ENCODE measurements around the gene LRP1.

LRP1 gene

DNA sequence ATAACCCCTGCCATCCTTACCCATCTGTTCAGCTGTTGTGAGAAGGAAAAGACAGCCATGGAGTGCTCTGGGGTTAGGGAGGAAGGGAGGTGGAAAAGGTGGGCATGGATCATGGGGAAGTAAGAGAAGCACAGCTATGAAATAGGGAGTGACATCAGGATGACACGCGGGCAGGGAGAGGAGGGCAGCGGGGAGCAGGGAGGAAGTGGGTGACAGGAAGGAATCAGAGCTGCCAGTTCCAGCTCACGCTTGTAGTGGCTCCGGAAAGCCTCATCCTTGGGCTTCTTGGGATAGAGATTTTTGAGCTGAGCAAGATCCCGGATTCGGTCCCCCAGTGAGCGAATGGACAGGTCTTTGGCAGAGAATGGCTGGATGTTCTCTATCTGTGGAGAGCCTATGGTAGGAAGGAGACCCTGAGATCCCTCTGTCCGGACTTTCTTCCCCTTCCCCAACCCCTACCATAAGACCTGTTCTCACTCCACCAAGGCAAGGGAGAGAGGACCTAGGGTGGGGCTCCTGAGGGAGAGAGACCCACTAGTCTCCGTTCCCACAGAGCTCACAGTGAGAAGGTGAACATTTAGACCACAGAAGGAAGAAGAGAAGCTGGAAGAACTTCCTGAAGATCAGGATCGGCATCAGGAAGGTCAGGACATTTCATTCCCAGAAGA lies 29.1 kb upstream of the LRP1 start:
- TF ChIP-seq, protein P1, sequence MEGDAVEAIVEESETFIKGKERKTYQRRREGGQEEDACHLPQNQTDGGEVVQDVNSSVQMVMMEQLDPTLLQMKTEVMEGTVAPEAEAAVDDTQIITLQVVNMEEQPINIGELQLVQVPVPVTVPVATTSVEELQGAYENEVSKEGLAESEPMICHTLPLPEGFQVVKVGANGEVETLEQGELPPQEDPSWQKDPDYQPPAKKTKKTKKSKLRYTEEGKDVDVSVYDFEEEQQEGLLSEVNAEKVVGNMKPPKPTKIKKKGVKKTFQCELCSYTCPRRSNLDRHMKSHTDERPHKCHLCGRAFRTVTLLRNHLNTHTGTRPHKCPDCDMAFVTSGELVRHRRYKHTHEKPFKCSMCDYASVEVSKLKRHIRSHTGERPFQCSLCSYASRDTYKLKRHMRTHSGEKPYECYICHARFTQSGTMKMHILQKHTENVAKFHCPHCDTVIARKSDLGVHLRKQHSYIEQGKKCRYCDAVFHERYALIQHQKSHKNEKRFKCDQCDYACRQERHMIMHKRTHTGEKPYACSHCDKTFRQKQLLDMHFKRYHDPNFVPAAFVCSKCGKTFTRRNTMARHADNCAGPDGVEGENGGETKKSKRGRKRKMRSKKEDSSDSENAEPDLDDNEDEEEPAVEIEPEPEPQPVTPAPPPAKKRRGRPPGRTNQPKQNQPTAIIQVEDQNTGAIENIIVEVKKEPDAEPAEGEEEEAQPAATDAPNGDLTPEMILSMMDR (IDR thresholded peaks at IDR 0.05; ENCODE audit: low read depth, low read length, missing control alignments), result no peak

DNA sequence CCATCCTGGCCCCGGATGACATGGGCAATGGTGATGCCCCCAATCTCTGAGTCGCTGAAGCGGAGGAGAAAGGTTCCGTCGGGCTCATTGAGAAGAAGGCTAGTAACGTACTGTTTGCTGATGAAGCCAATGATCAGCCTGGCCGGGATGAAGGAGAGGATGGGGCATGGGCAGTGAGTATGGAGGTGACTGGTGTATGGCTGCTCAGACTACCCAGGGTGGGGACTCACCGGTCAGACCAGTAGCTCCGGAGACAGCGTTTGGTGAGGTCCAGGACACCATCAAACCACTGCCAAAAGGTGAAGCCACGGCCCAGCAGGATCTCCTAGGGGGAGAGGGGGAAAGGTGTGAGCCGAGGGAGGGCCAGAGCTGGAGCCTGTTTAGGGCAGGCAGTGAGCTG lies 28.5 kb upstream of the LRP1 start:
- in situ Hi-C loops (cut with HindIII; ENCODE audit: low sequenced_read_pairs), result no loop called here
- TF ChIP-seq, protein P1 (IDR thresholded peaks at IDR 0.05; ENCODE audit: low read depth, low read length, missing control alignments), result no peak
- no peak for DNase-seq (ENCODE audit: low read depth)
- H3K4me3 ChIP-seq (ENCODE audit: low read depth, low read length), result no peak overlapping the region

More for the DNA sequence above, 29.1 kb upstream of the LRP1 start:
- DNase-seq (ENCODE audit: low read depth), result no peak
- H3K4me3 ChIP-seq (ENCODE audit: low read depth, low read length), result no peak overlapping the region
- in situ Hi-C loops (cut with HindIII; ENCODE audit: low sequenced_read_pairs), result no loop called here

DNA sequence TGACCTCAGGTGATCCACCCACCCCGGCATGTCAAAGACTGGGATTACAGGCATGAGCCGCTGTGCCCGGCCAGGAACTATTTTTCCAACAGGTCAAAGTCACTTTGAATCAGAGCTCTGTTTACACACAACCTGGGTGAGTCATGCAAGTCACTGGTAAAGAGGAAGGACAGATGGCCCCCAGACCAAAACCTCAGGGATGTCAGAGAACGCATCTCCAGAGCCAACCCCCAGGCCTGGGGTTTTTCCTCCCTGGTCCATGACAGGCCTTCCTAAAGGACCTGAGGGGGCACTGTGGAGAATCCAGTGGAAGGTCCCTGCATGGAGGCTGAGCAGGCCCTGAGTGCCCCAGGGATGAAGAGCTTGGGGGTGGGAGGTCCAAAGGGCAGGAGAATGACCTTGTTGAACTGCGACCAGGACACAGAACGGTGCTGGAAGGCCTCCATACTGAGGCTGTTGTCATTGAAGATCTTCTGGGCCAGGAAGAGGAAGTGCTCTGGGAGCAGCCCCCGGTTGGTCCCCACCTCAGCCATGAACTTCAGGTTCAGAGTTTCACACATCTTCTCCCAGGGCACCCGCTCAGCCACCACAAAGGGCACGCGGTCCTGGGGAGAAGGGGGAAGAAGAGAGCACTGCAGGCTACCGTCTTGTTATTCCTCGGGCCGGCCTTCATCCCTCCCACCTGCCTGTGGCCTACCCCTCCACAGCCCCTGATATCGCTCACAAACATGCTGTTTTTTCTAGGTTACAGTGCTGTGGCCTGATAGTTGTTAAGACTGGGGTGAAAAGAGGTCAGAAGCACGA lies 26.2 kb upstream of the LRP1 start:
- in situ Hi-C loops (cut with HindIII; ENCODE audit: low sequenced_read_pairs), result no loop called here
- DNase-seq (ENCODE audit: low read depth), result no peak
- no peak overlapping the region for H3K4me3 ChIP-seq (ENCODE audit: low read depth, low read length)
- TF ChIP-seq, protein P1 (IDR thresholded peaks at IDR 0.05; ENCODE audit: low read depth, low read length, missing control alignments), result no peak

DNA sequence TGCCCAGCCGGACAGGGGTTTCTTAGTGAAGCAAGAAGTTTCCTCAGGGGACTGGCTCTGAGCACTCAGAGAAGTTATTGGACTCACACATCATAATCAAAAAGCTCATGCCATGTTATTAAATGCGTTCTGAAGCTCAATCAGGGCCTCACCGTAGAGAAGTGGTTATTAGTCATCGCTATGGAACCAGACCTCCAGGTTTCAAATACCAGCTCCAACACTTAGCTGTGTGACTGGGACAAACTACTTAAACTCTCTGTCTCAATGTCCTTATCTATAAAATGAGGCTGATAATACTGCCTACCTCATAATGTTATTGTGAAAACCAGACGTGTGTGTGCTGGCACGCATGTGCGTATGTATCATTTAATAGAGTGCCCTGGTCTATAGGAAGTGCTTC lies 24.4 kb upstream of the LRP1 start:
- in situ Hi-C loops (cut with HindIII; ENCODE audit: low sequenced_read_pairs), result no loop called here
- TF ChIP-seq, protein P1 (IDR thresholded peaks at IDR 0.05; ENCODE audit: low read depth, low read length, missing control alignments), result no peak
- DNase-seq (ENCODE audit: low read depth), result no peak
- no peak overlapping the region for H3K4me3 ChIP-seq (ENCODE audit: low read depth, low read length)

DNA sequence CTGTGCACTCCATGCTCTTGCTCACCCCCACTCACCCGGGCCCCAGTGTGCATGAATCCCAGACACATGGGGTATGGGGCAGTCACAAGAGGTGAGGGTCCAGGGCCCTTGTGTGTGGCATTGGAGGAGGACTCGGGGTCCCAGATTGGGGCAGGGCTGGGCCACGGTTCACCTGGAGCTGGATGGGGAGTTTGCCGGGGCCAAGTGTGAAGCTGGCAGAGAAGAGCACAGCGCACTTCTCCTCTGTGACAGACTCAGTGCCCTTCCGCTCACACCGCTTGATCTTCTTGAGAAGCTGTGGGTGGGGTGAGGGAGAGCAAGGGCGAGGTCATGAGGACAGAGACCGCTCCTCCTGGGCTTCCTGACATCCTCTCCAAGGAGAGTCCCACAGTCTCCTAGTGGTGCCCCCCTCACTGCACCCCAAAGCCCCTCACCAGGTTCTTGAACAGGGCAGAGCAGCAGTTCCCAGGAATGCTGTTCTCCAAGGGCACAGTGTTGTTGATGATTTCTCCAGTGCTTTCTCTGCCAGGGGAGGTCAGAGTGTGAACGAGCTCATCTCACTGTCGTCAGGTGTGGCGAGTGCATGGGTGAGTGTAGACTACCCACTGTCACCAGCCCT lies 23.9 kb upstream of the LRP1 start:
- TF ChIP-seq, protein P1 (IDR thresholded peaks at IDR 0.05; ENCODE audit: low read depth, low read length, missing control alignments), result no peak
- in situ Hi-C loops (cut with HindIII; ENCODE audit: low sequenced_read_pairs), result no loop called here
- no peak overlapping the region for H3K4me3 ChIP-seq (ENCODE audit: low read depth, low read length)
- no peak for DNase-seq (ENCODE audit: low read depth)

DNA sequence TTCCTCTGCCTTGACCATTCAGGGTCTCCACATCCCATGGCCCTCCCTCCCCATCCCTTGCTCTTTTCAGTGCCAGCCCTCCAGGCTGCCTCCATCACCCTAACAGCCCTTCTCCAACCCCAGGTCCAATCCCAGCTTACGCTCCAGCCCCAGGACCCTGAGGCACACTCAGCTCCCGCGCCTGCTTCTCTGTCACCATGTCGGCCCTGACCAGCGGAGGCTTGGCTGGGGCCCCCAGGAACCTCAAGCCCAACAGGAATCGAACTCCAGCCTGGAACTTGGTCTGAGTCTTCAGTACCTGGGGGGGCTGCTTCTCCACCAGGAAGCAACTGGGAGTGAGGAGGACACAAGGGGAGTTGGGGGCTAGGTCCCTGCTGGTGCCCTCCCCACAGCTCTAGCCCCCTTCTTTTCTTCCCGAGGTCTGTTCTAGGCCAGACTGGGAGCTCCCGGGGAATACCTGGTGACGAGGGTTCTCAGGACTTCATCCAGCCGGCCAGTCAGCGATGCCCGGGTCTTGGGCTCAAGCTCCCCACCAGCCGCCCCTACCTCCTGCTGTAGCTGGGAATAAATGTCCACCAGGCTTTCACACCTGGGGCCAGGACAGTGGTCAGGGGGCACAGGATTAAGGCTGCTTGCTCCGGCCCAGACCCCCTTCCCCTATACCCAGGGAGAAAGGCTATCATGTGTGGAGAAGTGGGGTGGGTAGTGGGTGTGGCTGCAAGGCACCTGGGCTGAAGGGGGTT lies 23.1 kb upstream of the LRP1 start:
- in situ Hi-C loops (cut with HindIII; ENCODE audit: low sequenced_read_pairs), result no loop called here
- TF ChIP-seq, protein P1 (IDR thresholded peaks at IDR 0.05; ENCODE audit: low read depth, low read length, missing control alignments), result no peak
- no peak overlapping the region for H3K4me3 ChIP-seq (ENCODE audit: low read depth, low read length)
- no peak for DNase-seq (ENCODE audit: low read depth)
